ENCODE measurements around the gene TMEM88. TPM values are rescaled to one million over a fixed set of nuclear protein-coding genes. Genes with fewer than 3 reads are reported as not detected.

The TMEM88 gene
- total and polyA plus RNA-seq, 2 of the 13 experiments (the other 11 are each of a cell fraction or from before 2014, with no cell fraction given) = 0.31 to 0.66 TPM

GRCh38 chr17:7856811-7857712 lies 2.2 kb downstream of the TMEM88 start, which contains the start of gene NAA38 (continued):
- peak; percentile 40; the same call in 1 of the 2 replicates for TF ChIP-seq FOXP4 (CRISPR knock-in tag; IDR thresholded peaks at IDR 0.05)
- no peak for TF ChIP-seq GRHL1 (CRISPR knock-in tag; conservative IDR thresholded peaks at IDR 0.05)
- peak; percentile 71; the same call in 1 of the 2 replicates for TF ChIP-seq NFKB2 (CRISPR knock-in tag; IDR thresholded peaks at IDR 0.05; ENCODE audit: borderline replicate concordance)
- TF ChIP-seq DNMT1 (CRISPR knock-in tag; IDR thresholded peaks at IDR 0.05) = 0 out of 2 replicates have a peak, but pooled peaks have one; percentile 84
- TF ChIP-seq ZBTB46 (CRISPR knock-in tag; IDR thresholded peaks at IDR 0.05; ENCODE audit: borderline replicate concordance) = no peak
- peak; percentile 61 for TF ChIP-seq ELF1 (CRISPR knock-in tag; IDR thresholded peaks at IDR 0.05)
- TF ChIP-seq ZNF10 (CRISPR knock-in tag; IDR thresholded peaks at IDR 0.05; ENCODE audit: borderline replicate concordance, low read depth) = no peak
- no peak for TF ChIP-seq RCOR2 (CRISPR knock-in tag; IDR thresholded peaks at IDR 0.05)
- TF ChIP-seq HOXA3 (CRISPR knock-in tag; IDR thresholded peaks at IDR 0.05) = peak; percentile 61
- peak; percentile 86 for TF ChIP-seq RFX1 (IDR thresholded peaks at IDR 0.05)
- TF ChIP-seq ZNF563 (CRISPR knock-in tag; IDR thresholded peaks at IDR 0.05) = peak; percentile 27; the same call in 1 of the 2 replicates
- 0 out of 2 replicates have a peak, but pooled peaks have one; percentile 38 for TF ChIP-seq YEATS2 (CRISPR knock-in tag; IDR thresholded peaks at IDR 0.05; ENCODE audit: borderline replicate concordance)
- no peak for TF ChIP-seq ZNF749 (CRISPR knock-in tag; IDR thresholded peaks at IDR 0.05; ENCODE audit: borderline replicate concordance)
- no peak for TF ChIP-seq TCF7 (IDR thresholded peaks at IDR 0.05; ENCODE audit: low read depth)
- TF ChIP-seq ZKSCAN8 (CRISPR knock-in tag; IDR thresholded peaks at IDR 0.05; ENCODE audit: borderline replicate concordance) = 0 out of 2 replicates have a peak, but pooled peaks have one; percentile 42

All from HepG2 (cell line).